Fibroblast of the conjunctiva (primary cell): ENCODE data around the gene CTNNA1.

Experiments
- DNase-seq: peaks from one replicate; pipeline ENCODE4 v3.0.0-alpha.2; 2010; ENCODE audit warnings: low read depth

CTNNA1 gene

DNA sequence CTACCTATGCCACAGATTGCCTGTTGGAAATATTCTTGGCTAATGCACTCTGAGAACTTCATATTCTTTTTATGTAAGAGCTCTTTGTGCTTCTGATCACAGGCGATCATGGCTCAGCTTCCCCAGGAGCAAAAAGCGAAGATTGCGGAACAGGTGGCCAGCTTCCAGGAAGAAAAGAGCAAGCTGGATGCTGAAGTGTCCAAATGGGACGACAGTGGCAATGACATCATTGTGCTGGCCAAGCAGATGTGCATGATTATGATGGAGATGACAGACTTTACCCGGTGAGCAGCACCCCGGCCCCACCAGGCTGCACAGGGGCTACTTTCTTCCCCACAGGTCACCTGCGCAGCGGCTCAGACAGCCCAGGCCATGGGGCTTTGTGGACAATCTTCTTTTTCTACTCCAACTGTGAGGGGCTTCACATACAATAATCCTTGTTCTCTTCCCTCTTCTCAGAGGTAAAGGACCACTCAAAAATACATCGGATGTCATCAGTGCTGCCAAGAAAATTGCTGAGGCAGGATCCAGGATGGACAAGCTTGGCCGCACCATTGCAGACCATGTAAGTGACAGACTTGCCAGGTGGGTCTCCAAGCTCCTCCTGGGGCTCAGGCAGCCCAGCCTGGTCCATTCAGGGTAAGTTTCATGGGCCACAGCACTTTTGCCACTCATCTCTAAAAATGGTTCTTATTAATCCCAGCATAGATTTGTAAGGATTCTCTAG, 177.3 kb downstream of the CTNNA1 start:
- no peak for DNase-seq

DNA sequence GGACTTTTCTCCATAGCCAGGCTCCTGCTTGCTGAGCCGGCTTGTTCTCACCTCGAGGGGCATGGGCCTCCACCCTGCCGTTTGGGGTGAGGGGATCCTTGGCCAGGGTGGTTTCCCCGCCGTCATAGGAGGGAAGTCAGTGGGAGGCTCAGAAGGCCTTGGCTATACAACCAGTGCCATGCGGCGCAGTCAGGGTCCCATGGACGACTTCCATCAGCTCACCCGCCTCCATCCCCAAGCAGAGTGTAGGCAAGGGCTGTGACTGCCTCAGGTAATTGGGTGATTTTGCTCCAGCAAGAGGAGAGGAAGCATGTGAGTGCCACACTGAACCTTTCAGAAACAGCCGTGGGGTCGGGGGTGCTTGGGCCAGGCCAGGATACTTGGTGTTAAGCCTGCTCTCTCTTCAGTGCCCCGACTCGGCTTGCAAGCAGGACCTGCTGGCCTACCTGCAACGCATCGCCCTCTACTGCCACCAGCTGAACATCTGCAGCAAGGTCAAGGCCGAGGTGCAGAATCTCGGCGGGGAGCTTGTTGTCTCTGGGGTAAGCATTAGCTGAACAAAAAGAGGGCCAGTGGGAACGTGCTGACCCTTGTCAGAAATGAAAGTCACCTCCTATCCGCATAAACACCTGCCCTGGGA, 179.1 kb downstream of the CTNNA1 start:
- no peak for DNase-seq

DNA sequence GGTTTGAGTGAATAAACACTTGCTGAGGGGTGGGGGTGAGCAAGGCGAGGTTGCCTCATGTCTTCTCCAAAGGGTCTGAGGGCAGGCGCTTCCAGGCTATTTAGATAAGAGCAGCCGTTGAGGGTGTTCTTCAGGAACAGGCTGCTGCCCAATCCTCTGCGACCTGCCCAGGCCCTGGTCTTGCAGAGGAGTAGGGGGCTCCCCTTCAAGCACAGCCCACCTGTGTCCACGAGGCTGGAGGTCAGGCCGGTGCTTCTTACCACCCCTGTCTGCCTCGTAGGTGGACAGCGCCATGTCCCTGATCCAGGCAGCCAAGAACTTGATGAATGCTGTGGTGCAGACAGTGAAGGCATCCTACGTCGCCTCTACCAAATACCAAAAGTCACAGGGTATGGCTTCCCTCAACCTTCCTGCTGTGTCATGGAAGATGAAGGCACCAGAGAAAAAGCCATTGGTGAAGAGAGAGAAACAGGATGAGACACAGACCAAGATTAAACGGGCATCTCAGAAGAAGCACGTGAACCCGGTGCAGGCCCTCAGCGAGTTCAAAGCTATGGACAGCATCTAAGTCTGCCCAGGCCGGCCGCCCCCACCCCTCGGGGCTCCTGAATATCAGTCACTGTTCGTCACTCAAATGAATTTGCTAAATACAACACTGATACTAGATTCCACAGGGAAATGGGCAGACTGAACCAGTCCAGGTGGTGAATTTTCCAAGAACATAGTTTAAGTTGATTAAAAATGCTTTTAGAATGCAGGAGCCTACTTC, 180.5 kb downstream of the CTNNA1 start:
- no peak for DNase-seq

DNA sequence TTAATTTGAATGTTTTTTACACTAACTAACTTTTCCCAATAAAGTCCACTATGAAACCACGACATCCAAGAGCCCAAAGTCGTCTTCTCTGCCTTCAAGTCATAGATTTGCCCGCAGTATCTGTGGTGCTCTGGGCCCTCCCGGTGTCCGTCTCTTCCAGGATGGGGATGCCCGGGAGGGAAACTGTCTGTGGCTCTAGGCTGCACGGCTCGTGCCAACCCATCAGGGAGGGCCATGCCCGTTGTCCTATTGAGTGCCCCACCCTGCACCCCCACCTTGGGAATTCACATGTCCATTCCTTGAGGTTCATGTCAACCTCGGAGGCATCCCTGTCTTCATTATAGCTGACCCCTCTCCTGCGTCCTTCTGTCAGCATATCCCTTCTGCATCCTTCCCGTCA, 181.7 kb downstream of the CTNNA1 start:
- DNase-seq = no peak

DNA sequence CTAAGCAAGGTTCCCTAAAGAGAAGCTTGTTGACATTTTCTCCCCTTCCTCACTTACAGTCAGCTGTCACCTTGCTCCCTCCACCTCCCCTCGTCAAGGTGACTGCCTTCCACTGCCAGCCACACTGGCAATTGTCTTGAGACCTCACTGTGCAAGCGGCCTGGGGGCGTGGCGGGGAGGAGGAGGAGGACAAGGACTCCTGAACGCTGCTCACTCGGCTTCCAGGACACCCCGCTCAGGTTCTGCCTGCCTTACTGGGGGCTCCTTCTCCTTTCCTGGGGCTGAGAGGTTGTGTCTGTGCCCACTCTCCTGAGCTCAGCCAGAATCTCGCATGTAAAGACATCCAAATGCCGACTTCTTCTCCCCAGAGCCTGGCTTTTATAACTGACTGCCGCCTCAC, 182.2 kb downstream of the CTNNA1 start:
- no peak for DNase-seq

DNA sequence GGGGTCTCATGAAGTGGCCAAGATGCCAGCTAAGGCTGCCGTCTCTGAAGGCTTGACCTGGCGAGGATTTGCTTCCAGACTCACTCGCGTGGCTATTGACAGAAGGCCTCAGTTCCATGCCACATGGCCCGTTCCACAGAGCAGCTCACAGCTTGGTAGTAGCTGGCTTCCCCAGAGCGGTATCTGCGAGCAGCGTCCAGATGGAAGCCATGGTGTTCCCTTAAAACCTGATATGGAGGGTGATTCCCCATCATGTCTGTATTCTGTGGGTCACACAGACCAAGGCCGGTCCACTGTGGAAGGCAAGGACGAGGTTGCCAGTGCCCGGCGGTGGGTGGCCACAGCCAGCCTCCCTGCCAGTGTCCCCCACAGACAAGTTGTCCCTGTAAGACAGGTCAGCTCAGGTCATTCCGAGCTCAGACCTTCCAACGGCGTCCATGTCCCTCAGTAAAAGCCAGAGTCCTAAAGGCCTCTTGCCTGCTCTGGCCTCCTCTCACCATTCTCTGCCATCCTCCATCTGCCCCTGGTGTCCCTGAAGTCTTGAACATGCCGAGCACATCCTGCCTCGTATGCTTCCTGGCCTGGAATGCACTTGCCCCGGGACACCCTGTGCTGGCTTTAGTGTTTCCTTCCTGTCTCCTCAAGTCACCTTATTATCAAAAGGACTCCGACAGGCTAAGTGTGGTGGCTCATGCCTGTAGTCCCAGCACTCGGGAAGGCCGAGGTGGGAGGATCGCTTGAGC, 183.2 kb downstream of the CTNNA1 start:
- no peak for DNase-seq

DNA sequence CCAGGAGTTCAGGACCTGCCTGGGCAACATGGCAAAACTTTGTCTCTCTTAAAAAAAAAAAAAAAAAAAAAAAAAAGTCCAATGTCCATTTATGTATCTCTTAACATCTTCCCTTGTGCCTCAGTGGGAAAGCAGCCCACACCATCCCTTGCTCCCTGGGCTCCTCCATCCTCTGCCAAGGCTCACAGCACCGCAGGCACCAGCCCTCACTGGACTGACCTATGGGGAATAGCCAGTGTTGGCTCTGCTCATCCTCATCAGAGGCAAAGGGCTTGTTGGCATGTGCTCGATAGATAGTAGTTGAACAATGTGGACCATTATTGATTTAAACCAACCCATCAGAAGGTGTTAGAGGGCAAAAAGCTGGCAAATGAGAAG, 183.7 kb downstream of the CTNNA1 start:
- DNase-seq = no peak

DNA sequence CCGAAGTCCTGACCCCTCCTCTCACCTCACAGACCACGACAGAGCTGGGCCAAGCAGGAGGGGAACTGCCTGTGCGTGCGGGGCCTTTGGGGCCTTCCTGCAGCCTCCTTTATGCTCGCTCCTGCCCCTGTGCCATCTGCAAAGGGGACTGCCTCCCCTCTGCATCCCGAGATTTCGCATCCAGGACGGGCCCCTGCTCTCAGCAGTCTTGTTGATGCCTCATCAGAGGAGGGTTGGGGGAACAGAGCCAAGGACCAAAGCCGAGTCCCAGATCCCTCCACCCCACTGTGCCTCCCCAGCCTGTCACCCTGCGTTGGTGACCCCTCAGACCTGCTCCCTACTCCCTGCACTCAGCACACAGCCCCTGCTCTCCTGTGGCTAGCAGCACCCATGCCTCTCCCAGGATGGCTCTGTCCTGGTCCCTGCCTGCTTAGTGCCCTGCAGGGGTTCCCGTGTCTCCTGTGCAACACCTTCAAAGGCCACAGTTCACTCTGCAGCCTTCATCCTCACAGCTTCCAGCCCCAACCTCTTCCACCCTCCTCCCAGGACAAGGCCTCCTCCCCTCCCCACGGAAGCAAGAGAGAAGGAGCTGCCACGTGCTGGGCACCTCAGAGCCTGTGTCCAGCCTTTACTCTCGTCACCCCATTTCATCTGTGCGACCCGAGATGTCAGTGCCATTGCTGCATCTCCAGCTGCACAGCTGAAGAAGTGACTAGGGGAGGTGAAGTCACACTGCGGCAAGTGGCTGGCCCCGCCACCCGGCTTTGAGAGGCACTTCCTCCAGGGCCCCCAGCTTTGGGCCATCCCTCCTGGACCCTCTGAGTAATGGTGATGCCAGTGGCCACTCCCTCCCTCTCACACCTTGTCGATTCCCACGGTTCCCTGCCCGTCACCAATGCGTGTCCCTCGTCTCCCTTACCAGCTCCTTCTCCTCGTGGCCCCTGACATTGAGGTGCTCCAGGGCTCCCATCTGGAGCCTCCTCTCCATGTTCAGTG, 184.5 kb downstream of the CTNNA1 start:
- no peak for DNase-seq

DNA sequence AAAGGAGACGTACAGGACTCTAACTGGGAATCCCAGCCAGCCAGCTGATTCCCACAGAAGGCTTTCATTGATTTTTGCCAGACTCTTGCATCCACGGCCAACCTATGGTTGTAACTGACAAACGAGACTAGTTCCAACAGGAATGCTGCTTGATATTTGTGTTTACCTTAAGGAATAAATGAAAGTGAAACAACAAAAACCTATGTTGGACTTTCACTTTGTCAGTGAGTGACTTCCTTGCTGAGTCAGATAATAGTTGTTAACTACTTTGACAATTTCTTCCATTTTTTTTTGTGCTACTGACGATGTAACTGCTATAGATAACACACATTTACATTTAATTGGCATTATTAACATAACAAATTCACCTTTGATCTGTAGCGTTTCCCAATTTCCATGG, 185.3 kb downstream of the CTNNA1 start:
- DNase-seq = no peak

DNA sequence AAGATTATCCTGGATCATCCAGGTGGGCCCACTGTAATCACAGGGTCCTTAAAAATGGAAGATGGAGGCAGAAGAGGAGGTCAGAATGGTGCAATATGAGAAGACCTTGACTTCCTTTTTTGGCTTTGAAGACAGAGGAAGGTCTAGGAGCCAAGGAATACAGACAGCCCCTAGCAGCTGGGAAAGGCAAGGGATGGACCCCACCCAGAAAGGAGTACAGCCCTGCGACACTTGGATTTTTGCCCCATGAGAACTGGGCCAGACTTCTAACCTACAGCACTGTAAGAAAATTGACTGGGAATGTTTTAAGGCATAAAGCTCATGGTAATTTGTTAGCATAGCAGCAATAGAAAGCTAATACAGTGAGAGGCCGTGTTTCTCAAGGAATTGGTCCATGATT, 188.8 kb downstream of the CTNNA1 start:
- no peak for DNase-seq

DNA sequence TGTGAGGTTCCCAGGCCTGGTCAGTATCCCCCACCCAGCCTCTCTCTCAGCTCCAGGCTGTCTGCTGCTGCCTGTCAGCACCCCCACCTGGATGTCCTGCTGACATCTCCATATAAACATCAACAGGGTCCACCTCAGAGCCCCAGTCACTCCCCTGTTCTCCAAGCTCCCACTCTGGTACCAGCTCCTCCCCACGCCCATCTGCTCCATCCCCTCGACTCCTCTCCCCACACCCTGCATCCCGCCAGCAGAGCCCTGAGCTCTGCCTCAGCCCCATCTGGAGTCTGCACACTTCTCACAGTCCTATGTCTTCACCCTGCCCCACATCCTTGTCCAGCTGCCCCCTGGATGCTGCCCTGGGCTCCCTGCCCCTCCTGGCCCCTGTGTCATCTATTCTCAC, 189.6 kb downstream of the CTNNA1 start:
- DNase-seq = no peak

DNA sequence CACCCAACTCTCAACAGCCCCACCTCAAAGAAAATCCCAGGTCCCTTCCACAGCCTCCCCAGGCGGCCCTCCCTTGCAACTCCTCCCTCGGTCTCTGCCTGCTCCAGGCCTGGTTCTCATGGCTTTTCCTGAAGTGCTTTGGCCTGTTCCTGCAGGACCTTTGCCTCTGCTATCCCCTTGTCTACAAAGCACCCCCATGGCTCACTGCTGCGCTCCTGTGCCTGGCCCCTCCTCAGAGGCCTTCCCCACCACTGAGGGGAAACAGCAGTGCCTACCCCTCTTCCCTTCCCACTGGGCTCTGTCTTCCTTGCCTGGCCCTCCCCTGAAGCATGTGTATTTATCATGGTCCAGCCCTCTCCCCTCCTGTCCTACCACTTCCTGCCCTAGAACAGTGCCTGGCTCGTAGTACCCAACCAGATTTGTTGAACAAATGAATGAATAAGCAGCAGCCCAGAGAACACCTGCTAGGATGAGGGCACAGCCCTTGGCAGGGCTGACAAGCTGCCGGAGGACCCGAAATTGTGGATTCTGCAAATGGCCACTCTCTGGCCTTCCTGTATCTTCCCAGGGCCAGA, 190.5 kb downstream of the CTNNA1 start:
- no peak for DNase-seq

DNA sequence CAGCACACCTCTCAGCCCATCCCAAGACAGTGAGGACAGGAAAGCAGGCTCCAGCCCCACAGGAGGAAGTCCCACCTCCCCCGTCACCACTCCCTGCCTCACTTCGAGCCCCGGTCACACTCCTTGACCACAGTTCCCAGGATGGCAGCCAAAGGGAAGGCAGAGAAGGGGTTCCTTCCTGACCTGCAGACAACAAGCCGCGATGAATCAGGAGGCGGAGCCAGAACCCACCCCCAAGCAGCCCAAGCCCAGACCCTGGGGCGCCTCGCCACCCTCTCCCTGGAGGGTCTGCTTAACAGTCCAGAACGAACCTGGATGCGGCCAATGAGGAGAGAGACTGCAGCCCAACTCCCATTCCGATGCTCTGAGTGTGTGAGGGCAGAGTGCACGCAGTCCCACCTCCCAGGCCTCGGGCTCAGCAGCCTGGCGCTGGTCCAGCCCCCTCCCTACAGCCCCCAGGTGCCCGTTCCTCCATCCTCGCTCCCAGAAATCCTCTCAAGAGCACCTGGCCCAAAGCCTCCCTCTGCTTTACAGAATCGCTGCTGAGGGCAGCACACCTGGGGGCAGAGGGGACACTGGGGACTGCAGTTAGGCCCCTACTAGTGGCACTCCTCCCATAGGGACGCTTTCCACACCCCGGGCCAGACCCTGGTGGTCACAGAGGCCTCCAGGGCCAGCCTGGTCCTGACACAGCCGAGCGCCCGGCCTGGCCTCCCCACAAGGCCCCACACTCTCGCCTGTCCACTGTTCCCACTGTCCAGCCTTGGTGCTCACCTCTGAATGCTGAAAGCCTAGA, 191.5 kb downstream of the CTNNA1 start:
- no peak for DNase-seq

DNA sequence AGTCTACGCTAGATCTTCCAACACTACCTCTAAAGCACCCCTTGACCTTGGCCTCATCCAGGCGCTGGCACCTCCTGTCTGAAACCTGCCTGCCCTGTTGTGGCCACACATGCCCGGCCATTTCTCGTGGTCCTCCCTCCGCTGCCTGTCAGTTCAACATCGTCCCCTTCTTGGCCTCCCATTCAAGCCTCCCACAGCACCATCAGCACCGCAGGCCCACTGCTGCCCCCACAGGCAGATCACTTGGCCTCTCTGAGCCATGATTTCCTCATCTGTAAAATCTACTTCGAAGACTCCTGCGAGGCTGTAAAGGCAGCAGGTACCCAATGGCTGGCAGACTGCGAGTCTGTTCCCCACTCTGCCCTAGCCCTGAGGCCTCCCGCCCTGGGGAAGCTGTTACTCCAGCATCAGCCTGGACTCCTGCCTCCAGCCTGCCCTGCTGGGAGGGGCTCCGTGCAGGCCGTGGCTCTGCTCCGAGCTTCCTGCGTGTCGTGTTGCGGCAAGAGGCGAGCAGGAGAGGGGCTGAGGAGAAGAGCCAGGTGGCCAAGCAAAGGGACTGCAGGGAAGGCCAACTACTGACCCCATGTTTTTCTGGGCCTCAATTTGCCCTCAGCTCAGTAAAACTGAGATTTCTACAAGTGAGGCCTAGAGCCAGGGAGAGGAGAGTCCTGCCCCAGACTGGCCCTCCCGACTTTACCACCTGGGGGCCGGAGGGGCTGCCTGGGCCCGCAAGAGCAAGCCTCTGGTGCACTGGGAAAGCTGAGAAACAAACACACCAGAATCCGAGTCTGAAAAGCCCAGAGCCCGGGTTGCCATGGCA, 192.4 kb downstream of the CTNNA1 start:
- DNase-seq = no peak

DNA sequence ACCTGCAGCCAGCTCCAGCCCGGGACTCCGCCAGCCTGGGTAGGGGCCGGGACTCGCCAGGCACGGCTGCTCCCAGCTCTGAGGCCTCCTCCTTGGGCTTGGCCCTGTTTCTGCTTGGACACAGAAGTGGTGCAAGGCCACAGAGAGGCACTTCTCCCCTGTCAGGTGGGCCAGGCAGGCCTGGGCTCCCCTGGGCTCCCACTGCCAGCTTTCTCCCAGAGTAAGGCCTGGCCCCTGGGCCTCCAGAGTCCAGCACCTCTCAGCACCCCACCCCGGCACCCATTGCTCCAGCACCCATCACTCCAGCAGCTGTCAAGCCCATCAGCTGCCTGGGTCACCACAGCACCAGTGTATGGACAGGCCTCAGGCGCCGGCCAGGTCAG, 193.0 kb downstream of the CTNNA1 start:
- DNase-seq = no peak

DNA sequence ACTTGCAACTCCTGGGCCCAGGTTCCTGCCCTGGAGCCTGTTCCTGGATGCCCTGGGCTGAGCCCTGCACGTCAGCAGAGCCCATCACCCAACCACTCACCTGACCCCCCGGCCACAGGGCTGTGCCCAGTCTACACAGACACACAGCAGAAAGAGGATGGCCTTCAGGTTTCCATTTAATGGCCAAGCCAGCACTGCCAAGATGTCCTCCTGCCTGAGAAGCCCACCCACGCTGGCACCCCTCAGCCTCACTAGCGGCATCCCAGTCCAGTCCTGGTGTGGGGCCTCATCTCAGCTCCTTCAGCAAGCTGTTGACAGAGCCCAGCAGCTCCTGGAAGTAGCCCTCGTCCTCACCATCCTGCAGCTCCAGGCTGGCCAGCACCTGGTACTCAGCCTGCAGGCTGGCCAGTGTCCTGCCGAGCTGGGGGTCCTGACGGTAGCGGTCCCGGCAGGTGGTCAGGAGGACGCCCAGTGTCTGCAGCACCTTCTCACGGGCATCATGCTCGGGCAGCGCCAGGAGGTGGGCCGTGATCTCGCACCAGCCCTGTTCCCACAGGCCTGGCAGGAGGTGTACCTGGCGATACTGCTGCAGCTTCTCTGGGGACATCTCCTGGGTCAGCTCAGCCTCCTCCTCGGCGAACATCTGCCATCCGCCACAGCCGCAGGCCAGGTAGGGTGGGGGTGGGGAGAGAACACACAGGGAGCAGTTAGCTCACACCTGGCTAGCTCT, 193.8 kb downstream of the CTNNA1 start:
- no peak for DNase-seq

DNA sequence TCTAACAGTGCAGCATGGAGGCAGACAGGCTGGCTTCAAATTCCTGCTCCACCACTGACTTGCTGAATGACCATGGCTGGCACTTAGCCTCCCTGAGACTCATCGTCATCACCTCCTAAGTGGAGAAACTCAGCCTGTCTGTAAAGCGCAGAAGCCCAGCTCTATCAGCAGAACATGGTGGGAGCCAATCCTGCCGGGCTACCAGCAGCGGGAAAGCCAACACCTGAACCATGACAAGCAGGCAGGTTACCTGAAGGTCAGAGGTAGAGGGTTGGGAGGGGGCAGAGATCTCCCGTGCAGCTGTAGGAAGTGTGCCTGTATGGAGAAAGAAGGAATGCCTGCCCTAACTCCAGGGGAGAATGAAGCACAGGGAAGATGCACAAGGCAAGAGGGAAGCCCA, 194.6 kb downstream of the CTNNA1 start:
- DNase-seq = no peak

DNA sequence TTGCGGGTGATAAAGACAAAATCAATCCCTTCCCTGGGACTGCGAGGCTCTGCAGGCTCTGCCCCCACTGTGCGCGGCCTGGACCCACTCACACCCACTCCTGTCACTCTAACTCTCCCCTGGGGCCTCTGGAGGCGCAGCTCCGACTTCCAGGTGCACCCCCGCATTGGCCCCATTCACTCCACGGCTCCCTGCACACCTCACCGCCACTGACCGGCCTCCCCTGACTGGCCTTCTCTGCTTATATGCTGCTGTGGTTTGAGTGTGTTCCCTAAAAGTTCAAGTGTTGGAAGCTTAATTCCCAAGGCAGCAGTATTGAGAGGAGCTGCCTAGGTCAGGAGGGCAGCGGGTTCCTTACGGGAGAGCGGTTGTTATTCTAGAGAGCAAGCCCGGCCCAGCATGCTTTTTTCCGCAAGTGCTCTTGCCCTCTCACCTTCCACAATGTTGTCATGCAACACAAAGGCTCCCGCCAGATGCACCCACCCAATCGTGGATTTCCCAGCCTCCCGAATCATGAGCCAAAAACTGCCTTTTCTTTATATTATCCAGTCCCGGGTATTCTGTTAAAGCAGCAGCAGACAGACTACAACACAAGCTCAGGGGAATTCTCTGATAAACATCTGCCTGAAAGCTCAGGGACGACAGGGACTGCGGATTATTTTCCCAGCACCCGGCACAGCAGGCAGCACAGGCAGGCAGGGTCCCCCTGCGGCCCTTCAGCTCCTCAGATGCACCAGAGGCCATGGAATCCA, 195.4 kb downstream of the CTNNA1 start:
- DNase-seq = no peak
